ENCODE results near the gene SIL1. TPM values are rescaled to one million over a fixed set of nuclear protein-coding genes. Genes with fewer than 3 reads are reported as not detected.
"Not testable (repeated sequence)": the region's sequence is repeated elsewhere in the genome, so short reads cannot be mapped to it uniquely, and the experiment has no call there.

The SIL1 gene
- total RNA-seq, result 28.0 TPM

DNA sequence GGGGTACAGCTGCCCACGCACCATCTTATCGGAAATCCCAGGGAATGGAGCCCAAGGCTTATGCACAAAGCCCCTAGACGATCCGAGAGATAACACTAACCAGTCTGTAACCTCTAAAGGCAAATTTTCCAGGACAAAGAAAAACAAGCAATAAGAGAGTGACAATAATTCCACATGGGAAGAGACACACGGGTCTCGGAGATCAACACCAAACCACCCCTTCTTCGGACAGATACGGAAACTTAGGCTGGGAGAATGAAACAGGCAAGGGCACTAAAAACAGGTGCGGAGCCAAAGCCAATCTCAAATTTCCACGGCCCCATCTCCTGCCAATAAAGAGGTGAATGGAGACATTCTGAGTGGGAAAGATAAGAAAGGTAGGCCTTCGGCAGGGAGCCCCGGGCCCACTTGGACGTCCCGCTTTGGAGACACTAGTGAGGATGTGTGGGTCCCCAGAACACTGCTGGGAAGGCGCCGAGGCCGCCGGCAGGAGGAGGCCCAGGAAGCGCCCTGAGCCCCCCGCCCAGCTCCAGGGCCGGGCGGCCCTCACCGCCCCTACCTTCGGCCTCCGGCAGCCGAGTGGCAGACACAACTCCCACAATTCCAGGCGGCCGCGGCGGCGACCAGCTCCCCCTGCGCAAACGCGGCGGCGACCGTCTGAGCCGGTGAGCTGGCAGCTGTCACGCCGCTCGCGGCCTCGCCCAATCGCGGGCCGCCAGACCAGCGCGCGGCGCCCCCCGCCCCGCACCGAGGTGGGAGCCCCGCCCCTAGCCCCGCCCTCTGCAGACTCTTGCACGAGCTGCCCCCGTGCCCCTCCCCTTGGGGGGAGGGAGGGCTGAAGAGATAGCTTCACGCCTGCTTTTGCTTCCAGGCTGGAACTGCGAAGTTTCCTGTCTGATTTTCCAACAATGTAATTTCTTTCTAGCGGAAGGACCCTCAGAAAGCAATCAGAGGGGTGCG, at the start of gene SIL1:
Gene SIL1 (minus strand): TSS at position 659 of the 960 bp plus-strand sequence. CDS start 70,525 bp downstream, outside the sequence.
- peak; percentile 98 for DNase-seq

DNA sequence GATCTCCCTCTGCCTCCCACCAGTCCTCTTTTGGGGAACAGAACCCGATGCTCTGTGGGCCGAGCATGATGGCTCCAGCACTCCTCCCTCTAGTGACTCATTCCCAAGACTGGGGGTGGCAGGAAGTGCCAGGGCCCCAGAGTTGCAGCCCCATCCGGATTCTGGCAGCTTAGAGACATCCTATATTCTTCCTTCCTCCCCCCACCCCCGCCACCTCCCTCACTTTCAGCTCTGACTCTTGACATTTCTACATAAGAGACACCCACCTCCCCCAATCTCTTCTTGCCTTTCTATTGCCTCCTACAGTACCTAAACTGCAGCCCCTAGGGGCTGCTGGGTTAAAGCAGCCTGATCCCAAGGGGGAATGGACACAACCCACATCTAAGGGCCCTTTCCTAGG, 48.2 kb upstream of the SIL1 start:
- DNase-seq, result no peak

DNA sequence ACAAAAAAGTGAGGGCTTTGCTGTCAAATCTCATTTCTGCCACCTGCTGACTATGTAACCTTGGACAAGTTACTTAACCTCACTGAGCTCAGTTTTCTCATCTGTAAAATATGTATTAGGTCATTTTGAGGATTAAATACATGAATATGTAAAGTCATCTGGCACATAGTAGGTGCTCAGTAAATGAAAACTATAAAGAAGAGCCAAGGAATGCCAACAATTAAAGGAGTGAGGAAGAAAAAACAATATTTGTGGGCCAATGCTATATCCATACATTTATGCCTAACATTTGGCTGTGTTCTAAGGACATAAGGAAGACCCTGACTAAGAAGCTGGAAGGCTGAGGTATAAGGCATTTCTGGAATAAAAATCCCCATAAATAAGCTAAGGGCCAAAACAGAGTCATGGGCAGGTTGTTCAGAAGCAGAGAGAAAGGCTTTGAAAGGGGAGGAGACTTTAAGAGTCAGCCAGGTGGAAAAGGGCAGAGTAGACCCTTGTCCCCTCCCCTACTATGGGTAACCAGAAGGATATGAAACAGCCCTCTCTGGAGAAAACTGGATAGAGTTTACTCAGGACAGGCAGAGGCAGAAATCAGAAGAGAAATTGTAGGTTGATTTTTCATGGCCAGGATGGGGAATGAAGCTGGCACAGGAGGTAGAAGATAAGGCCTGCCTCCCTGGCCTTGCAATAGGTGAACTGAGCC, 47.6 kb upstream of the SIL1 start:
- DNase-seq, result no peak

DNA sequence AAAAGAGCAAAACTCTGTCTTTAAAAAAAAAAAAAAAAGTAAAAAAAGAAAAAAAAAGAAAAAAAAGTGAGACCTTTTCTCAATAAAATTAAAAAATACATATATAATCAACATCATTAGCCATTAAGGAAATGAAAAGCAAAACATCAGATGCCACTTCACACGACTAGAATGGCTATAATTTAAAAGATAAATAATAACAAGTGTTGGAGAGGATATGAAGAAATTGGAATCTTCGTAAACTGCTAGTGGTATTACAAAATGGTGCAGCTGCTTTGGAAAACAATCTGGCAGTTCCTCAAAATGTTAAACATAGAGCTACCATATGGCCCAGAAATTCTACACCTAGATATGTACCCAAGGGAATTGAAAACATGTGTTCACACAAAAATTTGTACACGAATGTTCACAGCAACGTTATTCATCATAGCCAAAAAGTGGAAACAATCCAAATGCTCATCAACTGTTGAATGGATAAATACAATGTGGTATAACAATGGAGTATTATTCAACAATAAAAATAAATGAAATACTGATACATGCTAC, 45.3 kb upstream of the SIL1 start:
- peak; percentile 13 for DNase-seq

DNA sequence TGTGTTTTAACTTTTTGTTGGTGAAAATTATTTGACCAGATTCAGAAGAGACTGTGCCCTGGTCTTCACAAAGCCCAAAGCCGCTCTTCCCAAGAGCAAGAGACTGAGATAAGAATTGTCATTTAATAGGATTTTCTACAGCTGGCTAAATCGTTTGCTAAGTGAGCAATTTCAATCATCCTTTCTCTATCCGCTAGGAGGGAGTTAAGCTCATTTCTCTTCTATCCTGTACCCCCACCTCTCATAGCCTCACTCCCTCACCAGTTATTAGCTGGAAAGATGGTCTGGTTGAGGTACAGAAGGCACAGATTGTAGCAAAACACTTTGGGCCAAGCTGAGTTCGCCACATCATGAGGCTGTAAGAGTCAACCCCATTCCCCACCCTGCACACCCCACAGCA, 43.0 kb upstream of the SIL1 start:
- DNase-seq, result no peak

DNA sequence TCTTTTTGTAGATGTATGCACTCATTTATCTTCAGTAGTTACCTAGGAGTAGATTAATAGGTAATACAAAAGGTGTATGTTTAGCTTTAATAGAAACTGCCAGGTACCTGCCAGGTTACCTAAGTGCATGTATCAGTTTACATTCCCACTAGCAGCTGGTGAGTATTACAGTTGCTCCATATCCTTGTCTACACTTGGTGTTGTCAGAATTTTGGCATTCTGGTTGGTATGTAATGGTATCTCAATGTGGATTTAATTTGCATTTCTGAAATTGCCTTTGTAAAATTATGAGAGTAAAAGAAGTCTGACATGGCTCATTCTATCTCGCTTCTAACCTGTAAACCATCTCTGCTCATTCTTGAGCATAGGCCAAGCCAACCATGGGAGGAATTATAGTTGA, 38.3 kb upstream of the SIL1 start:
- DNase-seq, result no peak

DNA sequence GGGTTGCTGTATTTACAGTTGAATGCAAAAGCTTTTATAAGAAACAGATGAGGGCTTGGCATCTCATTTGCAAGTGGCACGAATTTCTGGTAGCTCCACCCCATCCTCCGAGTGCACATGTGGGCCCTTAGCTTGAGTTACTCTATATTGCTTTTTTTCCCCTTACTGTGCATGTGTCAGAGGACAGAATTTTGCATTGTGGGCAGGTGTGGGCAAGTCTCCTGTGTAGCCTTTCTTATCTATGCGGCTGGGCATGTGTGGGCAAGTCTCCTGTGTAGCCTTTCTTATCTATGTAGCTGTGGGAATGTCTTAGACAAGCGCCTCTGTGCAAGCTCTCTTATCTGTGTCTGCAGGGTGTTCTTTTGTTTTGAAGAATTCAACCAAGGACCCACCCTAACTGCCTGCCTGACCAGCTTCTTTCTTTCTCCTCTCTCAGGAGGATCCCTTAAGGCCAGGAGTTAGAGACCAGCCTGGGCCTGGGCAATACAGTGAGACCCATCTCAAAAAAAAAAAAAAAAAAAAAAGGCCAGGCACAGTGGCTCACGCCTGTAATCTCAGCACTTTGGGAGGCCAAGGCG, 34.1 kb upstream of the SIL1 start:
- DNase-seq, result no peak

DNA sequence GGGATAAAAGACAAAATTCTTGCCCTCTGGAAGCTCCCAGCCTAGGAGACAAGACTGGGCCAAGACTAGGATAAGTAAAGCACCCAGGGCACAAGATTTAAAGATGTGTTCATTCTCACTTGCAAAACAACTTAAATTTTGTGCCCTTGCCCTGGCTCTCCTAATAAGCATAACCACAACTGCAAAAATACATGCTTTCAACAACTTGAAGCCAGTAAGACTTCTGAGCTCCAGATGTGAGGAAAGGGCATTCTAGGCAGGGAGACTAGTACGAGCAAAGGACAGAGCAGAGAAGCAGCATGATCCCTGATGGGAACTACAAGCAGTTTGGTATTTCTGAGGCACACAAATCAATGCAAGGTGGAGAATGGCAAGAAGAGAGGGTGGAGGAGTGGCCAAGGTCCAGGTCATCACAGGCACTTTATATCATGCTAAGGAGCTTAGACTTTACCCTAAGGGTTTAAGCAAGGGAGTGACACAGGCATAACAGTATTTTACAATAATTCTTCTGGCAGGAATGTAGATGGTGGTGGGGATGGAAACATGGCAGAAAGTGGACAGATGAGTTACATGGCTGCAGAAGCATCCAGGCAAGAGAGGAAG, 30.1 kb upstream of the SIL1 start:
- no peak for DNase-seq

DNA sequence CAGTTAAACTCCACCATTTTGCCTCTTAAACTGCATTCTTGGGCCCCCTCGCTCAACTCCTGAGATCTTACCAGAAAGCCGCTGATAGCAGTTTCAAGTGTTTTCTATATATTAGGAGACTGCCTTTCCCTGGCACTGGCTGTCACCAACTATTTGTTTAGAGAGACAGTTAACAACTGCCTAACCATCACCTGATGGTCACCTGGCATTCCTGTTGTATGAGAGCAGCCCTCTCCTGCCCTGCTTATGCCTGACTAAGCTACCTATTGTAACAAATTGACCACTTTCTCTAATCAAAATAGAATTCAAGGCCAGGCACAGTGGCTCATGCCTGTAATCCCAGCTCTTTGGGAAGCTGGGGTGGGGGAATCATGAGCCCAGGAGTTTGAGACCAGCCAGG, 28.0 kb upstream of the SIL1 start:
- DNase-seq, result no peak

DNA sequence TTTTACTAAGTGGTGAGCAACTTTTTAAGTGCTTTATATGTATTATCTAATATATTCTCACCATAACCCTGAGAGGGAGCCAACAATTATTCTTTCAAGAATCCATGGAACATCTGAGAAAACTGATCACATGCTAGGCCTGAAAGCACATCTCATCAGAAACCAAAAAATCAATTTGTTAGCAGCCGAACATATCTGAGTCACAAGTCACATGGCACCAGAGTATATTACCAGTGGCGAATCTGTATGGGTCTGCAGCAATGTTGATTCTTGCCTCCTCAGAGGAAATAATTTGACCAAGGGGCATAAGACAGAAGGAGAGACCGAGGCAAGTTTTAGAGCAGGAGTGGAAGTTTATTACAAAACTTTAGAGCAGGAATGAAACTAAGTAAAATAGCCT, 25.3 kb upstream of the SIL1 start:
- no peak for DNase-seq

DNA sequence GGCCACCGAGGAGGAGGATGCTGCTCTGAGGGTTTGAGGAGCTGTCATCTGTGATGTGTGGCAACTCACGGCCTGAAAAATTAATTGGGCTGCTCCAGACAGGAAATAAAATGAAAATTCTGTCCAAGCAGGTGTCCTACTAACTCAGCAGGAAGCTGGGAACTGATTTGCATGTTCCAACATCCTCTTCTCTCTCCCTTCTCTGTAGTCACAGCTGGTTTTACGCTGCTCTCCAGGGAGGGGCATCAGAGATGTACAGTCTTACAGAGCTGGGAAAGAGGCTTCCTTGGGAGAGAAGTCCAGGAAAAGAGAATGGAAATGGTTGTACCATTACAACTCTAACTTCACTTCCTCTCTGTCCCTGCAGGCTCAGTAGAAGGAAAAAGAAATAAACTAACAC, 24.2 kb upstream of the SIL1 start:
- no peak for DNase-seq

DNA sequence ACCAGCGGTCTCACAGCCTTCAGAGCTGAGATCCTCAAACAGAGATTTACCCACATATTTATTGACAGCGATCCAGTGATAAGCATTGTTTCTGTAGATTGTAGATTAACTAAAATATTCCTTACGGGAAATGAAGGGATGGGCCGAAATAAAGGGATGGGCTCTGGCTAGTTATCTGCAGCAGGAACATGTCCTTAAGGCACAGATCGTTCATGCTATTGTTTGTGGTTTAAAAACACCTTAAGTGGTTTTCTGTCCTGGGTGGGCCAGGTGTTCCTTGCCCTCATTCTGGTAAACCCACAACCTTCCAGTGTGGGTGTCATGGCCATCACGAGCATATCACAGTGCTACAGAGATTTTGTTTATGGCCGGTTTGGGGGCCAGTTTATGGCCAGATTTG, 19.9 kb upstream of the SIL1 start:
- not testable (repeated sequence) for DNase-seq

DNA sequence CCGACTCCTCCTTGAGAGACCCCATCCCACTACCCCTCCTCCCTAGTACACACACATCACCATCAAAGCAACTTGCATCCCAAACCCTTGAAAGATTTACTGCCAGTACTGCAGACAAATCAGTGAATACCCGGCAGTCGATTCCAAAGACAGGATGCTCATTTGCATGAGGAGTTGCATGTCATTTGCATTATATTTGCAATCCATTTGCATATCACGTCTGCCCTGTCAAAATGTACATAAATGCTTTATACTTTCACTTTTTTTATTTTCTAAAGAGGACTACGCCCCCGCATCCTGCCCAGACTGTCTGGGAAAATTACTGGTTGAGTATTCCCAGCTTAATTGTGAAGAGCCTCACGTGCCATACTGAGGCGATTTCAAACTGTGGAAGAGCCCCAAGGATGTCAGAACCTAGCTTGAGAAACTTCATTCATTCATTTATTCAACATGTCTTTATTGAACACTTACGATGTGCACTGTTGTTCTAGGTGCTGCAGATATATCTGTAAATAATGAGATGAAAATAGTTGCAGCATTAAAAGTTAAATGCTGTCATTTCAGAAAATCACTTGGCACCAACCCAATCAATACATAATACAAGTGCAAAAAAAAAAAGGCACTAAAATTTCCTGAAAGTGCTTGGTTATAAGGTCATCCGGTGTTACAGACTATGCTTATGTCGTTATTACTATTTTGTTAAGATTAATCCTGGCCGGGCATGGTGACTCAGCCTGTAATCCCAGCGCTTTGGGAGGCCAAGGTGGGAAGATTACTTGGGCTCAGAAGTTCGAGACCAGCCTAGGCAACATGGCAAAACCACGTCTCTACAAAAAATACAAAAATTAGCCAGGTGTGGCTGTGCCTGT, 17.2 kb upstream of the SIL1 start:
- no peak for DNase-seq

DNA sequence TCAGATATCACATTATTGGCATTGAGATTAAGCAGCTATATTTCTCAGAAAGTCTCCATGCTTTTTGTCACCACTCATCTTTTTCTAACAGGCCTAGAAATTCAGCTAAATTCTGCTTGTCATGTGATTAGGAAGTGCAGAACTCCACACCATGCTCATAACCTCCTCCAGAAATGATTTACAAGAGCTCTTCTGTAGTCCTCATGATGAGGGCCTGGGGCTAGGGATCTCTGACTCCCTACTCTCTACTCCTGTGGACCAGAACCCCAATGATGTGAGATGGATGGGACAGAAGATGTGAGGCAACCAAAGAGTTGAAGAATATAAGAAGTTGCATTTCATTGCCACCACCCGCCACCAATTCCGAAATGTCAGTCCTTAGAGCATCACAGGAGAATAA, 16.5 kb upstream of the SIL1 start:
- DNase-seq, result no peak

DNA sequence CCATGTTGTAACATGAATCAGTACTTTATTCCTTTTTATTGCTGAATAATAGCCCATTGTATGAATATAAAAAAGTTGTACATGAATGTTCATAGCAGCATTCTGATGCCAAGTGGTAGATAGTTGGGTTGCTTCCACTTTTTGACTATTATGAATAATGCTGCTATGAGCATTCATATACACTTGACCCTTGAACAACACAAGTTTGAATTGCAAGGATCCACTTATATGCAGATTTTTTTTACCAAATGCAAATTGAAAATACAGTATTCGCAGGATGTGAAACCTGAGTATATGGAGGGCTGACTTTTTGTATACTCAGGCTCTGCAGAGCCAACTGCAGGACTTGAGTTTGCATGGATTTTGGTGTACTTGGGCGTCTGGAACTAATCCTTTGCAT, 14.7 kb upstream of the SIL1 start:
- DNase-seq, result no peak

DNA sequence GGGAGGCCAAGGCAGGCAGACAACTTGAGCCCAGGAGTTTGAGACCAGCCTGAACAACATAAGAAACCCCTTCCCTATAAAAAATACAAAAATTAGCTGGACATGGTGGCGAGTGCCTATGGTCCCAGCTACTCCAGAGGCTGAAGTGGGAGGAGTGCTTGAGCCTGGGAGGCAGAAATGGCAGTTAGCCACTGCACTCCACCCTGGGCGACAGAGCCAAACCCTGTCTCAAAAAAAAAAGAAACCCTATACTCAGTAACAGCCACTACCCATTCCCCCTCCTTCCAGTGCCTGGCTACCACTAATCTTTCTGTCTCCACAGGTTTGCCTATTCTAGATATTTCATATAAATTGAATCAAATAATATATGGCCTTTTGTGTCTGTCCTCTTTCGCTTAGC, 14.3 kb upstream of the SIL1 start:
- DNase-seq, result peak; percentile 50

DNA sequence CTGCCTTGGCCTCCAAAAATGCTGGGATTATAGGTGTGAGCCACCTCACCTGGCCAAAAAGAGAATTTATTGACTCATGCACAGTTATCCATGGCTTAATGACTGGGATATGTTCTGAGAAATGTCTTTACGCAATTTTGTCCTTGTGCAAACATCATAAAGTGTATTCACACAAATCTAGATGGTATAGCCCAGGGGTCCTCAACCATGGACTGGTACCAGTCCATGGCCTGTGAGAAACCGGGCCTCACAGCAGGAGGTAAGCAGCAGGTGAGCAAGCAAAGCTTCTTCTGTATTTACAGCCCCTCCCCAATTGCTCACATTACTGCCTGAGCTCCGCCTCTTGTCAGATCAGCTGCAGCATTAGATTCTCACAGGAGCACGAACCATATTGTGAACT, 12.4 kb upstream of the SIL1 start:
- no peak for DNase-seq

DNA sequence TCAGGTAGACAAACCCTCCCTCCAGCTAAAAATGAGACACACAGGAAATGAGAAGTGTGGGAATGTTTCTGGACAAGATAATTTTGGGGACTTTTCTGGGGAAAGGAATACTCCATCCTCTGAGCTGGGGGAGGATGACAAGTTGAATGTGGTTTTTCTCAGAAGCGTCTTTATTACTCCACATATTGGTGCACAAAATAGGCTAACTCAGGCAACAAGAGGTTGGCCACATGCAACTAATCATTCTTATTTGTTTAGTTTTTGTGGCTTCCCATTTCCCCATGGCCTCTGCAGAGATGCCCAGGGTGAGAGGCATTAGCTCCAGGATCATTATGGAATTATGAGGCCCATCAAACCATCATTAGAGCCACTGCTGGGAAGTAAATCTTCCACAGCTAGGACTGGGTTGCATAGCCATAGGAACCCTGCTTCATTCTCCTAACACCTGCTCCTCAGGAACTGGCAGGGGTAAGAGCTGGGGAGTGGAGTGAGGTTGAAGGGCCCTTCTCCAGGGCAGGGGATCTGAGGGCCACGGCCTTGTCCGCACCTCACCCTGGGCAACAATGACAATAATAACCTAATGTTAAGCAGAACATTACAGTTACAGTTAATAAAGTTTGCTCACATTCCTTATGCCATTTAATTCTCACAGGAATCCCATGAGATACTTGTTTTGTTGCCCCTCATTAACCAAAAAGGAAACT, 9.3 kb upstream of the SIL1 start:
- no peak for DNase-seq

DNA sequence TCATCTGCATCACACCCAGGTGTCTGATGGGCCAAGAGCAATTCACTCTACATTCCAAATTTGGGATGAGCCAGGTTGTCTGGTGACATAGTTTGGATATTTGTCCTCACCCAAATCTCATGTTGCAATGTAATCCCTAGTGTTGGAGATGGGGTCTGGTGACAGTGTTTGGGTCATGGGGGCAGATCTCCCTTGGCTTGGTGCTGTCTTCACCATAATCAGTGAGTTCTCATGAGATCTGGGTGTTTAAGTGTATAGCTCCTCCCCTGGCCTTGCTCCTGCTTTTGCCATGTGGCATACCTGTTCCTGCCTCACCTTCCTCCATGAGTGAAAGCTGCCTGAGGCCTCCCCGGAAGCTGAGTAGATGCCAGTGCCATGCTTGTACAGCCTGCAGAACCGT, 7.4 kb upstream of the SIL1 start:
- no peak for DNase-seq

DNA sequence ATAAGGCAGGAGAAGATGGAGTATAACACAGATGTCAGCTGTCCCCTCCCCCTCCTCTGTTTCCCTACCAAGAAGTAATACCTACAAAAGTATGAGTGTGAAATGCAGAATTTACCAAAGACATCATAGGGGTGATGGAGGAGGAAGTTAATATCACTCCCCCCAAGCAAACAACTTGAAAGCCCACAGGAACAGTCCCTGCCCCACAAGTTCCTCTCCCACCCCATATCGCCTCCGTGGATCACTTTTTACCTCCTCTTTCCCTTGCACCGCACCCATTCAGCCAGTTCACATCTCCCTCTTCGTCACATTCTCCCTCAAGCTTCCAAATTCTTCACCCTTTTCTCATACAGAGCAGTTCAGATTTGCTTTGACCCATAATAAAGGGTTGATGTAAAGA, 7.0 kb upstream of the SIL1 start:
- DNase-seq, result no peak

DNA sequence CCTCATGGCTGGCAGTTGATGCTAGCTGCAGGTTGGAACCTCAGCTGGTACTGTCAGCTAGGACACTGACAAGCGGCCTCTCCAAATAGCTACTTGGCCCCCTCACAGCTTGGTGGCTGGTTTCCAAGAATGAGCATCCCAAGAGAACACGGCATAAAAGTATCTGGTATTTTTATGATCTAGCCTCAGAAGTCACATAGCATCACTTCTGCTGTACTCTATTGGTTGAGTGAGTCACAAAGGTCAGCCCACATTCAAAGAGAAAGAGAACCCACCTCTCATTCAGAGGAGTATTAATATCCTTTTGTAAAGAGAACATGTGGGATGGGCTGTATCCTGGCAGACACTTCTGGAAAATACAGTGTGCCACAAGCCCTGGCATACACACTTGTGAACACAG, 6.0 kb upstream of the SIL1 start:
- no peak for DNase-seq
